HG02571 (cell line): ENCODE measurements around the gene TMEM186.
A peak's percentile ranks its signal among the peaks of the same experiment; 100 is the strongest.
"Not testable (repeated sequence)": the region's sequence is repeated elsewhere in the genome, so short reads cannot be mapped to it uniquely, and the experiment has no call there.

Experiments used
- ATAC-seq: cut with Tn5 transposase; IDR thresholded peaks from one replicate; pipeline ENCODE4 v1.9.1; 2021; ENCODE audit warnings: mild to moderate bottlenecking, moderate library complexity; ENCODE audit not compliant: unreplicated experiment

The TMEM186 gene, protein sequence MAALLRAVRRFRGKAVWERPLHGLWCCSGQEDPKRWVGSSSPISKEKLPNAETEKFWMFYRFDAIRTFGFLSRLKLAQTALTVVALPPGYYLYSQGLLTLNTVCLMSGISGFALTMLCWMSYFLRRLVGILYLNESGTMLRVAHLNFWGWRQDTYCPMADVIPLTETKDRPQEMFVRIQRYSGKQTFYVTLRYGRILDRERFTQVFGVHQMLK

GRCh38 chr16:8797364-8798173 lies at the start of gene TMEM186, which contains the start of gene PMM2:
Gene TMEM186, minus strand, starts transcription at chr16:8797639. Its CDS starts 25 bp downstream, at chr16:8797614.
Gene PMM2, plus strand, starts transcription at chr16:8797839. Its CDS starts 44 bp downstream, at chr16:8797883.
- peak; percentile 94 for ATAC-seq

DNA sequence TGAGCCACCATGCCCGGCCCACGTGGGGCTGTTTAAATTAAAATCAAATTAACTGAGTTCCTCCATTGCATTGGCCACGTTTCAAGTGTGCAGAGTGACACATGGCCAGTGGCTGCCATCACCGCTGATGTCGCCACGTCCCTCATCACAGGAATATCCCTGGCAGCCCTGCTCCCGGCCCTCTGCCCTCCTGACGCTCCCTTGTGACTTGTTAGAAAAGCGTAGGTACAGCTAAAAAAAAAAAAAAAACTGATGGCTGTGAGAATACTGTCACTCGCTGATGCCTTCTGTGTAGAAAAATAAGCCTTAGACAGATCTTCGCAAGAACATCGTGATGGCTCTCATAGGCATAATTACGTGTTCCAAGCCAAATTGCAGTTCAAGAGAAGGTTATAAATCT lies 49.7 kb upstream of the TMEM186 start:
- no peak for ATAC-seq

- ATAC-seq = no peak
These were observed 49.0 kb upstream of the TMEM186 start for GRCh38 chr16:8846401-8846932.

DNA sequence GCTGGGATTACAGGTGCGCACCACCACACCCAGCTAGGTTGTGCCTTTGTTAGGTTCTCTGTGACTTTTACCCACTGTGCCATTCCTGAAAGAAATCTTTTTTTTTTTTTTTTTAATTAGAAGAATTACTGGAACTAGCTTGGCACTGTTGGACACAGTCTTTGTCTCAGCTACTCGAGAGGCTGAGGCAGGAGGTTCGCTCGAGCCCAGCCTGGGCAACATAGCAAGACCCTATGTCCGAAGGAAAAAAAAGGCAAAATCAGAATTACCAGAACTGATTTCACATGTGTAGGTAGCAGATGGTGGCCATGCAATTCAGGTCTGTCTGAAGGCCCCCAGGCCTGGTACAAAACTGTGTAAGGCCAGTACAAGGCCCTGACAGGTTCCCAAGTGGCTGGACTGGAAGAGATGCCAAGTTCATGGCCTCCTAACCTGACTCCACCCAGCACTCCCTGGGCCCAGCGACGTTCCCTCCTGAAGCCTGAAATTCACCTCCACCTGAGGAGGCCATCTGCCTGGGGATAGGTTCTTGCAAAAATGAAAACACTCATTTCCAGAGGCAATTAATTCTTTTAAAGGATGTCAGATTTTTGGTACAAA lies 48.4 kb upstream of the TMEM186 start:
- no peak for ATAC-seq

DNA sequence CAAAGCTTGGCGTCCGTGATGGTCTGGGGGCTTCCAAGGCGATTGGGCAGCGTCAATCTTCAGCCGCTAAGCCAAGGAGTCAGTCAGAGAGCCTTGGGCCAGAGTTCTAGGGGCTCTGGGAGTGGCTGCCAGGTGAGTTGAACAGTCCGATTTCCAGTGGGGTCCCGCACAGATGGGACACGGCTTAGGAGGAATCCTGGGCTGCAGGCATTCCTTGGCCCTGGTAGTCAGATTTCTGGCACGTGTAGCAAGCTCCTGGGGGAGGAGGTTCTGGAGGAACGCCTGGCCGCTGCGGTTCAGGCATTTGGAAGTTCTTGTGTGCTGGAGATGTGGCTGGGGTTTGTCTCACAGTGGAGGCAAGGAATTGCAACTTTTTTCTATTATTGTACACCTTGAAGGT lies 45.9 kb upstream of the TMEM186 start:
- not testable (repeated sequence) for ATAC-seq

- ATAC-seq = not testable (repeated sequence)
These were observed 44.6 kb upstream of the TMEM186 start for GRCh38 chr16:8842016-8842415.

GRCh38 chr16:8837594-8837993 lies 40.2 kb upstream of the TMEM186 start:
- ATAC-seq = not testable (repeated sequence)

DNA sequence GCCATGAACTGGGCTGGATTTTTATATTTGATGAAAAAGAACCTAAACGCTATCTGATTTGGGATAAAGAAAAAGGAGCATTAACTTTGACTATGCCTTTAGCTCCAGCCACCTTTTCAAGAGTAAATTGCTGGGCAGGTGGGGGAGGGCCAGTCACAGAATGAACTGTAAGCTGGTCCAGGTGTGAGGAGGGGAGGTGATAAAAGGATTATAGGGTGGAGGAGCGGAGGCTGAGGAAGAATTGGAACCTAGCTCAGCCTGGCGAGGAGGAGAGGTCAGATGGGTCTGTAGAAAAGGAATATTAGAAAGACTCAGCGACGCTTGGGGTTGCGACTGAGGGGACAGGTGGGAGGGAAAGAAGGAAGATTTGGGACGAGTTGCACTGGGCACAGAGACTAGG lies 39.4 kb upstream of the TMEM186 start:
- ATAC-seq = not testable (repeated sequence)

DNA sequence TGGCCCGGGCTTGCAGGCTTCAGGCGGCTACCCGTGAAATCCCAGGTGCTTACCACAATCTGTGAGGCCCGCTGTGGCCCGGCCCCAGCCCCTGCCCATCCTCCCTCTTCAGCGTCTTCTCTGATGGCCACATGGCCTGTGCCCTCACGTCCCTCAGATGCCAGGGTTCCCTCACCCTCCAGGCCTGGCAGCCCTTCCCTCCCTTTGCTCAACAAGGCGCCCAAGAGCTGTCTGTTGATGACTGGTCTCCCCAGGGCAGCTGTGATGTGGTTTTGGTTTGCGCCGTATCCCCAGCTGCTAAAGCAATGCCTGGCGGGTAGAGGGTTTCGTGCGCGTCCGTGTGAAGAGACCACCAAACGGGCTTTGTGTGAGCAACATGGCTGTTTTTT lies 35.3 kb upstream of the TMEM186 start:
- no peak for ATAC-seq

- no peak for ATAC-seq
These were observed 34.7 kb upstream of the TMEM186 start for GRCh38 chr16:8831871-8832716.

DNA sequence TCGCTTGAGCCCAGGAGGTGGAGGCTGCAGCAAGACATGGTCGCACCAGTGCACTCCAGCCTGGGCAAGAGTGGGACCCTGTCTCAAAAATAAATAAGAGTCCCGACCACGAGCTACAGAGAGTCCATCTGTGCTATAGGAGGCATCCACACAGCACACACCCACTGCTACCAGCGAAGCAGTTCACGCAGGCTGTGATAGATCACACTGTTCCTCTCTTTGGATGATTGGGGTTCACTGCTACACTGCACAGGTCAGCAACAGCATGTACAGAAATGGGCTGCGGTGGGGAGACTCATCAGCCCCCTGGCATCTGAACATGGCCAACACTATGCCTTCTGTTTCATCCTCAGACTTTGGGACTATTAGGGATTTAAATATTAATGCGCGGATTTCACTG lies 34.0 kb upstream of the TMEM186 start:
- ATAC-seq = no peak

- no peak for ATAC-seq
These were observed 31.2 kb upstream of the TMEM186 start for GRCh38 chr16:8828541-8829165.

DNA sequence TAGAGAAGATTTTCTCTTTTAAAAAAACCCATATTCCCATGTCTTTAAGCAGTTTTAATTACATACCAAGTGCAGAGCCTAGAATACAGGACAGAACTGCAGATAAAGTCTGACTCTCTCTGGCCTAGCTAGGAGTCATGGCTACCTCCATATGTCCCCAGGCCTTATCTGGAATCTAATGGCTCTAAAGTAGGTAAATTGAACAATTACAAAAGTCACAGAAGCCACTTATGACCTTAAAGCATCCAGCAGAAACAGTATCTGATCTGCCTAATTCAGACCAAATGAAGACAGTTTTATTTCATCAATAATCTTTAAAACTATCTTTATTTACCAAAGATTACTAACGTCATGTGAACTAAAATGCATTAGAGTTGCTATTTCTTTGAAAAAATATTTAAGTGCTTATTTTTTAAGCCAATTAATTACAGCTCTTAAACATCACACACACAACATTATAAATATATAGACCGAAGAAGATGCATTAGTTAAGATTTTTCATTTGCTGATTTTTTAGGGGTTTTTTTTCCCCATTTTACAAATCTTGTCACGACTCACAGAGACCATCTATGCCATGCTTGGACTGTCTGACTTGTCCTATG lies 28.9 kb upstream of the TMEM186 start:
- ATAC-seq = no peak

GRCh38 chr16:8822403-8822802 lies 25.0 kb upstream of the TMEM186 start:
- no peak for ATAC-seq

DNA sequence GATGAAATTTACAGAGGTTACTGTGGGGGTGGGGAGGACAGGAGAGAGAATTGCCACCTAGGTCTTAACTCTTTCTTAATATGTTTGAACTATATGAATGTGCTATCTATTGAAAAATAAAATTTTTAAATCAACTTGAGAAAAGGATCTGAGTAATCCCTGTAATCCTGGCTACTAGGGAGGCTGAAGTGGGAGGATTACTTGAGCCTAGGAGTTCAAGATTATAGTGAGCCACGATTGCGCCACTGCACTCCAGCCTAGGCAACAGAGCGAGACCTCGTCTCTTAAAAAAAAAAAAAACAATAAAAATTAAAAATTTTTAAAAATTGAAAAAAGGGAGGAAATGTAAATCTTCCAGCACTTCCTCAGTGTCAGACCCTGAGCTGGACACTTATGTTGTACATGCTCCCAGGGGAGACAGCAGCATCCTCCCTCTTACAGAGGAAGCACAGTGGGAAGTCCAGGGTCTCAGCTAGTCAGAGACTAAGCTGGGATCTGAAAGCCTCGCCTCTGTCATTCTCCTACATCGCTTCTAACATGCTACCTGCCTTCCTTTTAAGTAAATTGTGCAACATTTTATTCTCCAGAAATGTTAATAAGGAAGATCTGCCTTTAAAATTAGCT lies 22.1 kb upstream of the TMEM186 start:
- no peak for ATAC-seq

DNA sequence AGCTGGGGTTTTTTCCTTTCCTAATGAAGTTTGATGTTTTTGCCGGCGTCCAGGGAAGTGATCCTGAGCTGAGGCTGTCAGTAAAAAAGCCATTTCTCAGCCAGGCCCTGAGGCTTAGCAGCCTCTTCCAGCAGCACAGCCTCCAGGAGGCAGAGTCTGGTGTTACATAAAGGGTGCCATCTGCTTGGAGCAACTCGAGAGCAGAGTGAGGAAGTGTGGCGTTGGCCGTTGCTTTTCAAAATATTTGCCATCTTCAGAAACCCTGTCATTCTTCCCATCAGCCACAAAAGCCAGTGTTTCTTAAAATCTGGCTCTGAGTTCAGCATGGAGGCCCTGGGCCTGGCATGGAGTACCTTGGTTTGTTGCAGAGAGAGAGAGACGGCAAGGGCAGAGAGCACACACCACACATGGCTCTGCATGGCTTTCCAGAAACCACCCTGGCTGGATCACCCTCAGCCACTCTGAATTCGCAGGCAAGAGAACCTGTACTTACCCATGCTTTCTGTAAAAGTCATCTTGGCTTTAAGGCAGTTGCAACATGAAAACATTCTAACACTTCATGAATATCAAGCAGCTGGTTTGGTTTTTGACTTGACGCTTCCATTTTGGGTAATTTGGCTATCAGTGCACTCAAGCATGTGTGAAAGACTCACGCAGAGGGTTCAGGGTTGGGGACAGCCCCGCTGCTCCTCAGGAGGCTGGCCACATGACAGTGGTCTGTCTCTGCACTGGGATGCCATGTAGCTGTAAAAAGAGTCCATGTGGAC lies 21.2 kb upstream of the TMEM186 start:
- peak; percentile 78 for ATAC-seq

DNA sequence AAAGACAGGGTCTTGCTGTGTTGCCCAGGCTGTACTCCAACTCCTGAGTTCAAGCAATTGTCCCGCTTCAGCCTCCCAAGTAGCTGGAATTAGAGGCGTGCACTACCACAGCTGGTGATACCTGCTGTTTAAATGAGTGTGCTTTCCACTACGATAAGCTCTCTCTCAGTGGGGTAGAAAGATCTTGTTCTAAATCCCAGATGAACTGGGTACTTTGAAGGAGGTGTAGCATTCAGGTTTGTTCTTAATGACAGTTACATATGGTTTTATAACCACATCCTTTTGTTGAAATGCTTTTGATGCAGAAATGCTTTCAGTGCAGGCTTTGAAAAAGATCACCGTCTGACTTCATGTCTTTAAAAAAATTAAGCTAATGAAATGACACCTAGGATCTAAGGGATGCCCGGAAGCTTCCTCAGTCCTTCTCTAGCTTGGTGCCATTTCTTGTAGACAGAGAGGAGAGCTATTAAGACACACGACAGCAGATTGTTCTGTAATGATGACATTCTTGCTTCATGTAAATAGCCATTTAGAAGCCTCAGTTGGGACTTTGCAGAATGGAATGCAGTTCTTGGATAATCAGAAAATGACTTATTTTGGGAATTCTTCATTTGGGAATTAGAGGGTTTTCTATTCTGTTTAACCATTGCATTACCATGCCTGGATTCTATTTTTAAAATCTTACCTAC lies 19.7 kb upstream of the TMEM186 start:
- ATAC-seq = no peak
